HG03565 (cell line): ENCODE measurements around the gene DICER1.
A peak's percentile ranks its signal among the peaks of the same experiment; 100 is the strongest.
"Not testable (repeated sequence)": the region's sequence is repeated elsewhere in the genome, so short reads cannot be mapped to it uniquely, and the experiment has no call there.

Source experiments
- ATAC-seq: cut with Tn5 transposase; IDR thresholded peaks from one replicate; pipeline ENCODE4 v1.9.1; 2021; ENCODE audit warnings: mild to moderate bottlenecking, moderate library complexity; ENCODE audit not compliant: unreplicated experiment

Gene DICER1

GRCh38 chr14:95157327-95158189 lies at the start of gene DICER1:
Gene DICER1 (minus strand): TSS chr14:95157529. CDS start chr14:95133458, 24,071 bp downstream.
- ATAC-seq, result peak; percentile 77

GRCh38 chr14:95206534-95206933 lies 49.2 kb upstream of the DICER1 start:
- ATAC-seq, result no peak

DNA sequence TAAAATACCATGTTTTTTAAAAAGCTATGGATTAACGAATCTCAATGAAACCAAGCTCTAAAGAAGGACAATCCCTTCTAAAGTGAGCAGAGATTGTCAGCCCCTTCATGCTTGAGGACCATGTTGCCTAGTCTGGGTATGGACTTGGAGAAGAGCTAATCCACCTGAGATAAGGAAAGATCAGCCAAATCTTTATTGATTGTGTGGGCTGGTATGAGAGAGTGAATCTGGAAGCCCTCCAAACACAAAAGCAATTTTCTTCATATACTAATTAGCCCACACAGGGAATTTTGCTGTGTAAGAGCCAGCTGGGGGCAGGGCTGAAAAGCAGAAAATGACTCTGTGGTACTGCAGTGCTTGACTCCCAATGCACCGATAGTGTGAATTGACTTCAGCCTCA lies 47.4 kb upstream of the DICER1 start:
- no peak for ATAC-seq

GRCh38 chr14:95201745-95202144 lies 44.4 kb upstream of the DICER1 start:
- ATAC-seq, result not testable (repeated sequence)

GRCh38 chr14:95200404-95200803 lies 43.1 kb upstream of the DICER1 start:
- ATAC-seq, result no peak

GRCh38 chr14:95199298-95199983 lies 42.1 kb upstream of the DICER1 start:
- ATAC-seq, result no peak

- no peak for ATAC-seq
Measured at GRCh38 chr14:95198320-95198719, 41.0 kb upstream of the DICER1 start.

GRCh38 chr14:95197551-95197950 lies 40.2 kb upstream of the DICER1 start:
- no peak for ATAC-seq

DNA sequence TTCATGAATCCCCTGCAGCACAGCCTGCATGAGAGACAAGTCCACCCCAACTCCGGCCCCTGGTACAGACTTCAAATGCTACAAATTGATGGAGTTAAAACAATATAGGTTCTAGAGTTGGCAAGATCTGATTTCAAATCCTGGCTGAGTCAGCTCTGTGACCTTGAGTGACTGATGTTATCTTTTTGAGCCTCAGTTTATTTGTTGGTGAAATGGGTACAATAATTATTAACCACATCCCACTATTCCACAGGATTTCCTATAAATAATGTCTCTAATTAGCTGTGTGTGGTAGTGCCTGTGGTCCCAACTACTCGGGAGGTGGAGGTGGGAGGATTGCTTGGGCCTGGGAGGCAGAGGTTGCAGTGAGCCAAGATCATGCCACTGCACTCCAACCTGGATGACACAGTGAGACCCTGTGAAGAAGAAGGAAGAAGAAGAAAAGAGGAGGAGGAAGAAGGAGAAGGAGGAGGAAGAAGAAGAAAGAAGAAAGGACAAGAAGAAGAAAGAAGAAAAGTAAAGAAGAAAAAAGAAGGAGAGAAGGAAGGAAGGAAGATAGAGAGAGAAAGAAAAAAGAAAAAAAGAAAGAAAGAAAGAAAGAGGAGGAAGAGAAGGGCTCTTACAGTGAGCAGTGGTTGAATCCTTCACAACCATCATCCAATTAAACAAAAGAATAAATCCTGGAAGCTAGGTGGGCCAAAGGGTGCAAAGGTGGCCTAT lies 39.7 kb upstream of the DICER1 start:
- ATAC-seq, result no peak

- ATAC-seq, result no peak
Measured at GRCh38 chr14:95196268-95196667, 38.9 kb upstream of the DICER1 start.

- no peak for ATAC-seq
Measured at GRCh38 chr14:95195031-95195430, 37.7 kb upstream of the DICER1 start.

- ATAC-seq, result no peak
Measured at GRCh38 chr14:95193081-95193480, 35.8 kb upstream of the DICER1 start.

DNA sequence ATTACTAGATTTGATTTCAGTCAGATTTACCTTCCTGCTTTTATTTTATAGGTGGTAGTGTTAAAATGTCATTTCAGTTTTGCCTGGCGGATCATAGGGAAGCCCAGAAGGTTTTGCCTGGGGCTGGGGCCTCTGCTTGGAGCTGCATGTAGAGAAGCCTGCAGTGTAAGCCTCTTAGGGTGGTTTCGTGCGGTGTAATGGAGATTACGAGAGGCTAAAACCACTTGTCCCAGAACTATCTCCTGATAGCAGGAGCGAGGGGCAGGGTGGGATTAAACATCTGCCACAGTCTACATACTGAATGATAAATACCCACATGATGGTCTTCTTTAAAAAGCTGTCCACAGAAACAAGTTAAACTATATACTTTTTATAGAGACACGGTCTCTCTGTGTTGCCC lies 35.0 kb upstream of the DICER1 start:
- ATAC-seq, result no peak

- no peak for ATAC-seq
Measured at GRCh38 chr14:95191445-95192199, 34.3 kb upstream of the DICER1 start.

- ATAC-seq, result no peak
Measured at GRCh38 chr14:95190857-95191256, 33.5 kb upstream of the DICER1 start.

DNA sequence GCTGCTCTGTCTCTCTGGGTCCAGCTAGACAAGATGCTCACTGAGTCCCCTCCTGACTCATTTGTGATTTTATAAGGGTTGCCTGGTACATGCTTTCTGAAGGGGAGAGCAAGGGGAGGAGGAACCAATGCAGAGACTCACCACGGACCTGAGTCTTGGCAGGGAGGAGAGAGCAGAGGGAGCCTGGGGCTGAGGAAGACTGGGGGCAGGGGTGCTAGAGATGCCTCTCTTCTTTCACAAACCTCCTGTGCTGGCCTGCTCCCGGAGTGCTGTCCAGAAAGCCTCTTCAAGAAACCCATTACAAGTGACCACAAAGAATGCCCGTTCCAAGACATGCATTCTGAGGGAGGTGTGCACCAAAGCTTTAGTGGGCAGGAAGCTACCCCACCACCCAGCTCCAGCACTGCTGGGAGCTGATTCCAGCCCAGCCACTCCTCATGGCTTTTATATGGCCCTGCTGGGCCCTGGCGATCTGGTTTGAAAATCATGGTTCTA lies 33.1 kb upstream of the DICER1 start:
- ATAC-seq, result no peak

- no peak for ATAC-seq
Measured at GRCh38 chr14:95189367-95190132, 32.2 kb upstream of the DICER1 start.

DNA sequence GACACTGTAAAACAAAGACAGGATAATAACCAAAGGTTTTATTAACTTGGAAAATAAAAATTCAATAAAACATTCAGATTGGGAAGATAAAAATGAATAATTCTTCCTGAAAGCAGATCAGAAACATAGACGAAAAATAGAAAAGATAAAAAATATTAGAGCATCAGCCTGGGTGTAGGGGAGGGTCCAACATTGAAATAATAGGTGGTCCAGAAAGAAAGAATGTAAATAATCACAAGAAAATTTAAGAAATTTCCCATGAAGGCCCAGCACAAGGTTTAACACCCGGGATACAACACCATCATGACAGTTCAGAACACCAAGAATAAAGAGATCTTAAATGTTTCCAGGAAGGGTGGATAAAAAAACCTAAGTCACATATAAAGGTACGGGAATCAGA lies 31.1 kb upstream of the DICER1 start:
- ATAC-seq, result no peak

DNA sequence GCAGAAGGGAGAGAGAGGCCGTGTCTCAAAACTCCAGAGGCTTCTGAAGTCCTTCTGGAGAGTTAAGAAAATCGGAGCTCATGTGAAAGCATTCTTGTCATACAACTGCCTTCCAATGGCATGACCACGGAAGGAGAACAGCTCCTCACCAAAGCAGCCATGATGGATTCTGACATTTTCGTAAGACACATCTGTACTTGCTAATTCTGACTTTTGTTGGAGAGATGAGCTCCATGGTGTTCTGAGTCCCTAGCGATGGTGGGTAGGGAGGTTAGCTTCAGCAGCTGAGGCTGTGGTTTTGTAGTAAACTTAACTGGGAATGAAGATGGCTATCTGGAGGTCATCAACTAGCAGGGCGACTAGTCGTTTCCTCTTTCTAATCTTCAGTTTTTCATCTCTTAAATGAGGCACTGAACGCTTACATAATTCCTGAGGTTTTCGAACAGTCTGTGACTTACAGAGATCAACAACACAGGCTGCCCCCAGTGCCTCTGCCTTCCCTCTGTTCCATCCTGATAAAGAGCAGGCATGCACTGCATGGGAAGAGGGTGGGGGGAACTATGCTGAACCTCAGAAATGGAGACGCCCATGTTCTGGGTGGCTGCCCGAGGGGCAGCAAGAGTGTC lies 28.6 kb upstream of the DICER1 start:
- ATAC-seq, result no peak
